ENCODE results near the gene FAM135A.
"Not testable (repeated sequence)": the region's sequence is repeated elsewhere in the genome, so short reads cannot be mapped to it uniquely, and the experiment has no call there.

The FAM135A gene

GRCh38 chr6:70470016-70470415 lies 56.7 kb downstream of the FAM135A start:
- no peak for DNase-seq

GRCh38 chr6:70470510-70470909 lies 57.2 kb downstream of the FAM135A start:
- DNase-seq = not testable (repeated sequence)

- no peak for DNase-seq
Observed at GRCh38 chr6:70474751-70475150, 61.4 kb downstream of the FAM135A start.

GRCh38 chr6:70479236-70479635 lies 65.9 kb downstream of the FAM135A start:
- no peak for DNase-seq

- DNase-seq = not testable (repeated sequence)
Observed at GRCh38 chr6:70486638-70487037, 73.3 kb downstream of the FAM135A start.

GRCh38 chr6:70489364-70489763 lies 76.1 kb downstream of the FAM135A start:
- DNase-seq = no peak

- no peak for DNase-seq
Observed at GRCh38 chr6:70494833-70495232, 81.5 kb downstream of the FAM135A start.

- DNase-seq = not testable (repeated sequence)
Observed at GRCh38 chr6:70495790-70496189, 82.5 kb downstream of the FAM135A start.

GRCh38 chr6:70502484-70502883 lies 89.2 kb downstream of the FAM135A start:
- DNase-seq = no peak

GRCh38 chr6:70503813-70504465 lies 90.6 kb downstream of the FAM135A start:
- no peak for DNase-seq

- no peak for DNase-seq
Observed at GRCh38 chr6:70506321-70506720, 93.0 kb downstream of the FAM135A start.

GRCh38 chr6:70507161-70507560 lies 93.9 kb downstream of the FAM135A start:
- DNase-seq = no peak

- DNase-seq = no peak
Observed at GRCh38 chr6:70508953-70509352, 95.6 kb downstream of the FAM135A start.

- no peak for DNase-seq
Observed at GRCh38 chr6:70510600-70510999, 97.3 kb downstream of the FAM135A start.

- no peak for DNase-seq
Observed at GRCh38 chr6:70518723-70519122, 105.4 kb downstream of the FAM135A start.

- DNase-seq = no peak
Observed at GRCh38 chr6:70520575-70520974, 107.3 kb downstream of the FAM135A start.

GRCh38 chr6:70524721-70525286 lies 111.5 kb downstream of the FAM135A start:
- no peak for DNase-seq

- no peak for DNase-seq
Observed at GRCh38 chr6:70527071-70527737, 113.9 kb downstream of the FAM135A start.

- DNase-seq = no peak
Observed at GRCh38 chr6:70530023-70530422, 116.7 kb downstream of the FAM135A start.

- DNase-seq = no peak
Observed at GRCh38 chr6:70531133-70531532, 117.8 kb downstream of the FAM135A start.

- no peak for DNase-seq
Observed at GRCh38 chr6:70537266-70537665, 124.0 kb downstream of the FAM135A start.

- no peak for DNase-seq
Observed at GRCh38 chr6:70538376-70538775, 125.1 kb downstream of the FAM135A start.

GRCh38 chr6:70547313-70547712 lies 134.0 kb downstream of the FAM135A start:
- DNase-seq = no peak

- DNase-seq = no peak
Observed at GRCh38 chr6:70547905-70548304, 134.6 kb downstream of the FAM135A start.

All from right forelimb (tissue), 1 donor.